Measurements from ENCODE around the gene ACVR1B. TPM values are rescaled to one million over a fixed set of nuclear protein-coding genes. Genes with fewer than 3 reads are reported as not detected.

ACVR1B gene
- total and polyA plus RNA-seq, 2 of the 8 experiments (the other 6 are each of a cell fraction or from before 2014, with no cell fraction given) = 16.0 to 19.2 TPM

DNA sequence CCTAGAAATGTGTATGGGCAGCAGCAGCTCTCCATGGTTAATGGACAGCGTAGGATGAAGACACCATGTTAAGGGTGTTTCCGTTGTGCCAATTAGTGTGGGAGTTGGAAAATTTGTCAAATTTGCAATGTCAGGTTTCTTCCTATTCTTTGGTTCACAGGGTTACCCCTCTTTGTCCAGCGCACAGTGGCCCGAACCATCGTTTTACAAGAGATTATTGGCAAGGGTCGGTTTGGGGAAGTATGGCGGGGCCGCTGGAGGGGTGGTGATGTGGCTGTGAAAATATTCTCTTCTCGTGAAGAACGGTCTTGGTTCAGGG lies 29.3 kb downstream of the ACVR1B start:
- peaks cover 0 to 5% of the 10 kb centered on the region in 2 experiments for H4K20me1 ChIP-seq (replicated peaks in 1 of 2; ENCODE audit: control insufficient read depth in 1 of 2, insufficient read depth in 2 of 2, low read length in 2 of 2)
- H3K4ac ChIP-seq (replicated peaks; ENCODE audit: insufficient read length, low read depth, low read length) = no peak overlapping the region
- no peaks in the 10 kb centered on the region for H3K79me2 ChIP-seq (ENCODE audit: control insufficient read depth in 1 of 2, insufficient read depth in 2 of 2, low read length in 2 of 2)
- no peak for DNase-seq (ENCODE audit: low read depth in 1 of 2, low spot score in 2 of 2)
- no peak overlapping the region for H4K5ac ChIP-seq (ENCODE audit: insufficient read length, low read depth, low read length)
- H2BK20ac ChIP-seq (ENCODE audit: low read length) = no peak overlapping the region
- H3K36me3 ChIP-seq (ENCODE audit: control insufficient read depth in 2 of 4, insufficient read depth in 4 of 4, low read length in 3 of 4) = peaks cover 5 to 28% (median 22%) of the 10 kb centered on the region in 4 experiments
- no peaks in the 10 kb centered on the region for H3K27me3 ChIP-seq (replicated peaks in 1 of 4; ENCODE audit: control insufficient read depth in 3 of 4, extremely low read depth in 1 of 4, insufficient read depth in 3 of 4, low read length in 3 of 4)
- H3K18ac ChIP-seq (ENCODE audit: extremely low read depth, low read length) = no peak overlapping the region
- ChIA-PET POLR2A (ENCODE audit: partially characterized antibody) (no interaction called here), CTCF (ENCODE audit: partially characterized antibody) (interaction anchor here (0.6 to 38.2 kb wide), 21 partner anchors 9 to 1262 kb away, joined by 3 to 1249 read pairs (median 4); partner anchors contain the start of gene ANKRD33)
- H4K8ac ChIP-seq (ENCODE audit: extremely low read depth, insufficient read depth, low read length) = no peak overlapping the region
- no peak overlapping the region for H2BK15ac ChIP-seq (ENCODE audit: low read length)
- no peak overlapping the region for H2AK5ac ChIP-seq (ENCODE audit: low read depth, low read length)
- no peak overlapping the region for H3K9ac ChIP-seq (replicated peaks in 1 of 4; ENCODE audit: extremely low read depth in 1 of 4, low read depth in 3 of 4, low read length in 3 of 4)
- H3K4me3 ChIP-seq (ENCODE audit: extremely low read depth in 1 of 4, insufficient read depth in 2 of 4, low read depth in 3 of 4, low read length in 4 of 4) = no peak overlapping the region
- H3K56ac ChIP-seq (replicated peaks; ENCODE audit: insufficient read length, low read depth, low read length) = no peak overlapping the region
- H3K27ac ChIP-seq (ENCODE audit: low read depth, low read length) = no peak overlapping the region
- H3K23ac ChIP-seq (ENCODE audit: insufficient read length) = no peak overlapping the region
- H2BK5ac ChIP-seq (ENCODE audit: low read depth, low read length) = no peak overlapping the region
- no peaks in the 10 kb centered on the region for H3K23me2 ChIP-seq (ENCODE audit: low read depth, low read length)
- no peaks in the 10 kb centered on the region for H3K4me1 ChIP-seq (replicated peaks in 1 of 4; ENCODE audit: control insufficient read depth in 3 of 4, insufficient read depth in 4 of 4, low read length in 3 of 4)
- H3K4me2 ChIP-seq (ENCODE audit: insufficient read depth in 1 of 2, low read depth in 2 of 2, low read length in 2 of 2) = no peak overlapping the region
- no peak overlapping the region for H2BK120ac ChIP-seq (replicated peaks; ENCODE audit: low read depth, low read length)
- no peak overlapping the region for H2BK12ac ChIP-seq (ENCODE audit: low read depth, low read length)
- H3K79me1 ChIP-seq (ENCODE audit: low read depth, low read length) = no peaks in the 10 kb centered on the region
- WGBS, 2 experiments (ENCODE audit: extremely low coverage in 1 of 2, insufficient coverage in 1 of 2, insufficient read length in 1 of 2, insufficient replicate concordance in 2 of 2, low coverage in 1 of 2, low lambda C conversion rate in 2 of 2, missing lambda C conversion rate in 1 of 2) = 93% methylated on average over 10 of the region's 10 CpGs; no CpG with 5 or more reads in 1 of the 2 experiments
- FAIRE-seq = no peak
- no peak overlapping the region for H3K14ac ChIP-seq (ENCODE audit: insufficient read length)
- H2AFZ ChIP-seq (ENCODE audit: low read length) = no peak overlapping the region
- no peak overlapping the region for H4K91ac ChIP-seq (replicated peaks; ENCODE audit: insufficient read length, low read length)
- no peaks in the 10 kb centered on the region for H3K9me3 ChIP-seq (ENCODE audit: insufficient read depth in 2 of 2, low read depth in 1 of 2, low read length in 1 of 2)
- TF ChIP-seq RNF2 (IDR thresholded peaks at IDR 0.05; ENCODE audit: borderline replicate concordance, low read depth, low read length, missing control alignments, poor library complexity, severe bottlenecking) (no peak), HDAC6 (IDR thresholded peaks at IDR 0.05; ENCODE audit: low read depth, low read length) (no peak), GABPA (IDR thresholded peaks at IDR 0.05; ENCODE audit: borderline replicate concordance, insufficient read depth, low read length) (no peak), RAD21 (IDR thresholded peaks at IDR 0.05 in 1 of 2, conservative IDR thresholded peaks at IDR 0.05 in 1 of 2; ENCODE audit: low read depth in 2 of 2, low read length in 2 of 2) (no peak), BACH1 (IDR thresholded peaks at IDR 0.05; ENCODE audit: low read length) (no peak), FOSL1 (IDR thresholded peaks at IDR 0.05; ENCODE audit: insufficient read depth, low read depth, low read length) (no peak), CBX8 (IDR thresholded peaks at IDR 0.05; ENCODE audit: borderline replicate concordance, low read depth, low read length) (no peak), CHD2 (IDR thresholded peaks at IDR 0.05; ENCODE audit: low read length) (no peak), SIN3A (conservative IDR thresholded peaks at IDR 0.05 in 1 of 2, IDR thresholded peaks at IDR 0.05 in 1 of 2; ENCODE audit: low read depth in 1 of 2, low read length in 2 of 2) (no peak), TEAD4 (IDR thresholded peaks at IDR 0.05; ENCODE audit: low read depth, low read length) (no peak)
- TF ChIP-seq, protein P1, sequence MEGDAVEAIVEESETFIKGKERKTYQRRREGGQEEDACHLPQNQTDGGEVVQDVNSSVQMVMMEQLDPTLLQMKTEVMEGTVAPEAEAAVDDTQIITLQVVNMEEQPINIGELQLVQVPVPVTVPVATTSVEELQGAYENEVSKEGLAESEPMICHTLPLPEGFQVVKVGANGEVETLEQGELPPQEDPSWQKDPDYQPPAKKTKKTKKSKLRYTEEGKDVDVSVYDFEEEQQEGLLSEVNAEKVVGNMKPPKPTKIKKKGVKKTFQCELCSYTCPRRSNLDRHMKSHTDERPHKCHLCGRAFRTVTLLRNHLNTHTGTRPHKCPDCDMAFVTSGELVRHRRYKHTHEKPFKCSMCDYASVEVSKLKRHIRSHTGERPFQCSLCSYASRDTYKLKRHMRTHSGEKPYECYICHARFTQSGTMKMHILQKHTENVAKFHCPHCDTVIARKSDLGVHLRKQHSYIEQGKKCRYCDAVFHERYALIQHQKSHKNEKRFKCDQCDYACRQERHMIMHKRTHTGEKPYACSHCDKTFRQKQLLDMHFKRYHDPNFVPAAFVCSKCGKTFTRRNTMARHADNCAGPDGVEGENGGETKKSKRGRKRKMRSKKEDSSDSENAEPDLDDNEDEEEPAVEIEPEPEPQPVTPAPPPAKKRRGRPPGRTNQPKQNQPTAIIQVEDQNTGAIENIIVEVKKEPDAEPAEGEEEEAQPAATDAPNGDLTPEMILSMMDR (IDR thresholded peaks at IDR 0.05; ENCODE audit: control extremely low read depth in 1 of 3, insufficient read depth in 1 of 3, low read depth in 1 of 3, low read length in 3 of 3) = no peak
